Inferior parietal cortex (tissue), 1 donor: ENCODE measurements around the gene CFAP99.

Experiments
- DNase-seq: peaks from one replicate; pipeline ENCODE4 v3.0.0-alpha.2; 2016; ENCODE audit errors: extremely low spot score

CFAP99 gene

DNA sequence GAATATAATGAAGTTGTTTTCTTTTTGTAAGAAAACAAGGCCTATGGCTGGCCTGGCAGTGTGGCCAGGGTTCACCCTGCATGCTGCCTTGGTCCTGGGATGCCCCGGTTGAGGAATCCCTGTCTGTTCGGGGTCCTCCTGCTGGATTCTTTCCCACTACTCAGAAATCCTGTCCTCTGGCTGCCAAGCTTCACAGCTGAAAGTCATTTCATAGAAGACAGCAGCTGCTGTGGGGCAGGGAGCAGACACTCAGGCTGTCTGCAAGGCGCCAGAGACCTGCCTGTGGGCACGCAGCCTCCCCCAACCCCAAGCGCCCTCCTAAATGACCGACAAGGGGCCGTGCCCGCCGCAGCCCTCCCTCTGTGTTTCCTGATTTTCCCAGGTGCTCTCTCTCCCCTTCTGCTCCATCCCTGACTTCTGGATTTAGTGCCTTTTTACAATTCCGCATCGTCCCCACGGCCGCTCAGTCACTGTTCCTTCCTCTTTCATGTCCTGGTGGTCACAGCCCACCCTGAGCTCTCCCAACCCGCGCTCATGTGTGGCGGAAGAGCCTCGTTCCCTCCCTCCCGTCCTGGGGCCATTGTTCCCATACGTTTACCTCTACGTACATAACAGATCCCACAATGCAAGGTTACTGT lies 27.9 kb upstream of the CFAP99 start:
- DNase-seq: no peak

DNA sequence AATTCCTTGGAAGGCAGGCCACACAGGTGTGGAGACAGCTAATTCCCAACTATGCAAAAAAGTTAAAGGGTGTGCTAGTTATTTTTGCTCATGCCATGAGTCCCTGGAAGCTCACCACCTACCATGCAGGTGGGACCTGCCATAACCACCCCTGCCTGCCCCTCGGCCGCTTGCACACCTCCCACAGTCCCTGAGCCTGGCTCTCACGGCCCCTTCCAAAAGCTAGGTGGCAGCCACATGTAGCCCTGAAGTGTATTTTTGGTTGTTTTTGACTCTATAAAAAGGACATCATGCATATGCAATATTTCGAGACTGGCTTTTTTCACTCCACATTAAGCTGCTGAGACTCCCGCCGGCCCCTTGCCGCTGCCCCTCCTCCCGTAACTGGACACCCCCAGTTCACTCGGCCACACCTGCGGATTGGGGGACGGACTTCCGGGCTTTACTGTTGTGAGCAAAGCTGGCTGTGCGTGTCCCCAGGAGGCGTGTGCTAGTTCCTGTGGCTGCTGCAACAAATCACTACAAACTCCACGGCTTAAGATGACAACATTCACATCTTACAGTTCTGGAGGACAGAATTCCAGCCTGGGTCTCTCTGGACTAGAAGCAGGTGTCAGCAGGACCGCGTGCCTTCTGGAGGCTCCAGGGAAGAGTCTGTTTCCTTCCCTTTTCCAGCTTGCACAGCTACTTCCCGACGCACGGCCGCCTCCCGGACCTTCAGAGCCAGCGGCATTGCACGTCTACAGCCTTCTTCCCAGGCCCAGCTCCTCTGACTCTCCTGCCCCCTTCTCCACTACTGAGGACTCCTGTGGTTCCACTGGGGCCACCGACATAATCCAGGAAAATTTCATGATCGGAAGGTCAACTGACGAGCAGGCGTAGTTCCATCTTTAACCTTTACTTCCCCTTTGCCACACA lies 25.1 kb upstream of the CFAP99 start:
- no peak for DNase-seq

DNA sequence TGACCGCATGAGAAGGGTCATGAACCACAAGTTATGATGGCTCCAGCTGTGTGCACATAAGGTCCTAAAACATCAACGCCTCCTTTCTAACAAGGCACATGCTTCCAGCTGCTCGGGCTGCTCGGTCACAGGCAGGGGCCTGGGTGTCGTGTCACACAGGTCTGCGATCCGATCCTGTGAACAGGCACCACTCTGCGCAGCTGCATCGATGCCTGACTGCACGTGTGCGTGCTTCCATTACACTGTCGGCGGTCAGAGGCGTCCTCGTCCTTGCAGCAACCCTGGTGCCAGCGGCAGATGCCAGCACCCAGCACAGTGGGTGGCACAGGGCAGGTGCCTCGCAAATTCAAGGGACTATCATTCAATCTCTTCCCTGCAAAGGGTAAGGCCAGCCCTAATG lies 24.2 kb upstream of the CFAP99 start:
- DNase-seq: no peak

DNA sequence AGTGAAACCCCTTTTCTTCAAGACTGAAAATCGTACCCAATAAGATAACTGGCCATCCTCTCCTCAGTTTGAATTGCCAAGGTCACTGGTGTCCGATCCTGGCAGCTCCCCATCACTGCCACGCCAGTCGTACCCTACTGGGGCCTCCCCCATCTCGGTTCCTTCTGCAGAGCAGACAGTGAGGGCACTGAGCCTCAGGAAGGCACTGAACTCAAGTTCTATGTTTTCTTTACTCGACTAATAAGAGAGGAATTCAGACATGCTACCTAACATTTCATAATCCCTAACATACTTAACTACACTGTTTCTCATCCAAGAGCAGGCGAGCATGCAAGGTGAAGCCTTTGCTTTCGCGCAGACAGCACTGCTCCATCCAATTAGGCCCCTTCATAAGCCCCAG lies 23.7 kb upstream of the CFAP99 start:
- DNase-seq: no peak

DNA sequence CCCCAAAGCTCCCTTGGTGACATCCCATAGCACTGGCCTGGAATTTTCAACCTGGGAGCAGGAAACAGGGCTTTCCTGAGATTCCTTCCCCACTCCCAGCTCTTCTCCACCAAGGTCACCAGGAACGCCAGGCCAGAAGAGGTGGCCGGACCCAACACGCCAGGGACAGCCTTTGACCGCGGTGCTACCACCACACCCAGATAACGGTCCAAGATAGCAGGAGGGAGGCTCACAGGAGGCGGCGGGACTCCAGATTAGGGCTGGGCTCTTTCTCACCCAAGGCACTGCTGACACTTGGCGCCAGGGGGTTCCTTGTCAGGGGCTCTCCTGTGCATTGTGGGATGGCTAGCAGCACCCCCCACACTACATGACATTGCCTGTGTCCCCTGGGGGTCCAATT lies 23.2 kb upstream of the CFAP99 start:
- DNase-seq: no peak

DNA sequence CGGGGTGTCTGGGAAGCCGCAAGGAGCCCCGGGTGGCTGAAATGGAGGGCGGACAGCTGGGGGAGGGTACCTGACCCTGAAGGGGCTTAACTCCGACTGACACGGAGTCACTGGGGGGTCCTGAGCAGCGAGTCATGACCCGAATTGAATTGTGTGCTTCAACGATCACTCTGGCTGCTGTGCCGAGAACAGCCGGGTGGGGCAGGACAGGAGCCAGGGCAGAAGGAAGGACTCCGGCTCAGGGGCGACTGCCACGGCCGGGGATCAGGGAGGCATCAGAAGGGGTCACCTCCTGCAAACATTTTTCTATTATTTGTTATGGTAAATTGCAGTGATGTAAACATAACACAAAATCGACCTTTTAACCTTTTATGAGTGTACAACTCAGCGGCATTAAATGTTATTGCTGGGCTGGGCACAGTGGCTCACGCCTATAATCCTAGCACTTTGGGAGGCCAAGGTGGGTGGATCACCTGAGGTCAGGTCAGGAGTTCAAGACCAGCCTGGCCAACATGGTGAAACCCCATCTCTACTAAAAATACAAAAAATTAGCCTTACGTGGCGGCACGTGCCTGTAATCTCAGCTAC lies 21.9 kb upstream of the CFAP99 start:
- no peak for DNase-seq

DNA sequence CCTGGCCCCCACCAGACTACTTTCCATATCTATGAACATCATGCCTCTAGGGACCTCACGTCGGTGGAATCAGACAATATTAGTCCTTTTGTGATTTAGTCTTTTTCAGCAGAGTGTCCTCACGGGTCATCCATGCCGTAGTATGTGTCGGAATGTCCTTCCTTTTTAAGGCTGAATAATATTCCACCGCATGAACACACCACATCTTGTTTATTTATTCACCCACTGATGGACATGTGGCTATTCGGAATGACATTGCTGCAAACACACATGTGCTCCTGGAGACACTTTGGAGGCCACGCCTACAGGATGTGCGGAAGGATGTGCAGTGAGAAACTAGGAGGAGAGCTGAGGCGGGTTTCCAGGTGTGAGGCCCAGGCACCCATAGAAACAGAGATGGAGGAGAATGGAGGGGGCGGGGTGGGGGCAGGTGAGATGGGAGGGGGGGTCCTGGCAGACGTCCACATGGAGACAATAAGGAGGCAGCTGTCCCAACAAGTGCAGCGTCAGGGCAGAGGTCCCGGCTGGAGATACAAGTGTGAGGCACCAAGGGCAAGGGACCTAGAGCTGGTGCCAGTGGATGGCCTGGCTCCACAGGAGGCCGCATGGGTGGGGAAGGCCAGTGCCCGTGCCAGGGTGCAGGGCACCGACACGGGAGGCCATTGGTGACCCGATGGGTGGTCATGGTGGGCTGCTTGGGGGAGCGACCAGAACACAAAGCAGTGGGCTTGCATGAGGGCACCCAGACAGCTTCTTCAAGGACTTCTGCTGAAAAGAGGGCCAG lies 21.0 kb upstream of the CFAP99 start:
- DNase-seq: no peak

DNA sequence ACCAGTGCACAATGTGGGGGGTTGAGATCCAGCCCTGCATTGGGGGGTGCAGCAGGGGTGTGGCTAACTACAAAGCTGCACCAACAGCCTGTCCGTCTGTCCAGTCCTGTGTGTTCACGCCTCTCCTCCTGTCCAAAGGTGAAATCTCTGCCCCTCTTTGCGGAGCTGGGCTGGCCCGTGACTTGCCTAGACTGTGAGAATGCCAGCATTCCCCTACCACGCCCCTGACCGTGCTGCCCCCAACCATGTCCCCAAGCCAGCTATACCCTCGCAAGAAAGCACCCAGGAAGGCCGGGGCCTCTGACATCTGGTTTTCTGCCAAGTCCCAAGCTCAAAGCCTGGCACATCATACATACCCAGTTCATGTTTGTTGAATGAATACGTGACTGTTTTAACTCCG lies 19.5 kb upstream of the CFAP99 start:
- no peak for DNase-seq

DNA sequence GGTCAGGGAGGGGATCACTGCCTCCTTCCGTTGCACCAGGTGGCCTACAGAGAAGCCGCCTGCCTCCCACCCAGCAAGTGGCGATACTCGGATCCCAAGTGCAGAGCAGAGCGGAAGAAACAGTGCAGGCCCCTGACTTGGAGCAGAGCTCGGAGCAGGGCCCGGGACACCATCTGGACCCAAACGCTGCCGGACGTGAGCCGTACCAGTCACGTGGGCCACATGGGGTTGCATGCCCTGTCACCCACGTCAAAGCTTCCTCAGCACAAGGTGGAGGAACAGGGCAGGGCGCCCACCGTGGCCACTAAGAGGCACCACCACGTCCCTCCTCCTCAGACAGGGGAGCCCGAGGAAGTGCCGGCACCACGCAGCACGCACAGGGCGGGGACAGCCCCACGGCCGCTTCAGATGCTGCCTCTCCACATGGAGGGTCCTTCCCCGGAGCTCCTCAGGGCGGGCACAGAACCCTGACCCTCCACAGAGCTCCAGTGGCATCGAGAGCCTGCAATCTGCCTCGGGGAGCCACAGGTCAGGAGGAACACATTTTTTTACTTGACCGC lies 19.0 kb upstream of the CFAP99 start:
- no peak for DNase-seq

DNA sequence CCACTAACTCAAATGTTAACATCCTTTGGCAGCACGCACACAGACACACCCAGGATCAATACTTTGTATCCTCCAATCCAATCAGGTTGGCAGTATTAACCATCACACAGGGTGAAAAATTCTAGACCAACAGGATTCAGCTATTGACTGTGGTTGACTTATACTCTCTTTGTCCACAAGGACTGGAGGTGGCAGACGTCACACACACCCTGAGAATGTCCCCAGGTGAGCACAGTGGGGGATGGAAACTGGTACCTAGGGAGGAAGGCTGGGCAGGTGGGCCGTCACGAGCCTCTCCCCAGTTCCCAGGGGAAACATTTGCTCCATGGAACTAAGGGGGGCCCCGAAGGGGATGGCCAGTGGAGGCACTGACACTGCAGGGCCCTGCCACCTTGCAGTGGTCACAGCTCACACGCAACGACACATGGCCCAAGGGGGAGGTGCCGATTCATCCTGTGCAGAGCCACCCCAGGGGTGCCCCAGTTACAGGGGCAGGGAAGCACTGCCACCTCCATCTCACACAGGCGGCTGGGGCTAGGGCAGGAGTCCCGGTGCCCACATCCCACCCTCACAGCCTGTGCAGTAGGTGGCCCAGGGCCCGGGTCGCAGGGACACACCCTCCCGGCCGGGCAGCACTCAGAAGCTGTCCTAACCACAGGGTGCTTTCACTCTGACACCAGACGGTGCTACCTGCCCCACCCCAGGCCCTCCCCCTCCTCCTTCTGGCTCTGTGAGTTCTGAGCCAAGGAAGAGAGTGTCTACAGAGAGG lies 17.7 kb upstream of the CFAP99 start:
- DNase-seq: no peak

DNA sequence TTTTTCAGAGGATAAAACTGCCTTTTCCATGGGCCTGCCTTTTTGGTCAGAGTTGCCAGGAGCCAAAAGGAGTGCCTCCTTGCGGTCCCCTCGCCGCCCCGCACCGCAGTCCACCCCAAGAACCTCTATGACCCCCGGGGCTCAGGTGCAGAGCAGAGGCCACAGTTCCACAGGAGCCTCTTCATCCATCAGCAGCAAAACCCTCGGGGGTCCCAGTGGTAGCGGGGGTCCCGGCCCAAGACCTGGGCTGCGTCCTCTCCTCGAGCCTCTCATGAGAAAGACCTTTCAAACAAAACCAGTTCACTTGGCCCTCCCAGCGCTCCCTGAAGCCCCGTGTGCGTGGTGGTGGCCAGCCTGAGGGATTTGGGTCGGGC lies 17.2 kb upstream of the CFAP99 start:
- DNase-seq: no peak

DNA sequence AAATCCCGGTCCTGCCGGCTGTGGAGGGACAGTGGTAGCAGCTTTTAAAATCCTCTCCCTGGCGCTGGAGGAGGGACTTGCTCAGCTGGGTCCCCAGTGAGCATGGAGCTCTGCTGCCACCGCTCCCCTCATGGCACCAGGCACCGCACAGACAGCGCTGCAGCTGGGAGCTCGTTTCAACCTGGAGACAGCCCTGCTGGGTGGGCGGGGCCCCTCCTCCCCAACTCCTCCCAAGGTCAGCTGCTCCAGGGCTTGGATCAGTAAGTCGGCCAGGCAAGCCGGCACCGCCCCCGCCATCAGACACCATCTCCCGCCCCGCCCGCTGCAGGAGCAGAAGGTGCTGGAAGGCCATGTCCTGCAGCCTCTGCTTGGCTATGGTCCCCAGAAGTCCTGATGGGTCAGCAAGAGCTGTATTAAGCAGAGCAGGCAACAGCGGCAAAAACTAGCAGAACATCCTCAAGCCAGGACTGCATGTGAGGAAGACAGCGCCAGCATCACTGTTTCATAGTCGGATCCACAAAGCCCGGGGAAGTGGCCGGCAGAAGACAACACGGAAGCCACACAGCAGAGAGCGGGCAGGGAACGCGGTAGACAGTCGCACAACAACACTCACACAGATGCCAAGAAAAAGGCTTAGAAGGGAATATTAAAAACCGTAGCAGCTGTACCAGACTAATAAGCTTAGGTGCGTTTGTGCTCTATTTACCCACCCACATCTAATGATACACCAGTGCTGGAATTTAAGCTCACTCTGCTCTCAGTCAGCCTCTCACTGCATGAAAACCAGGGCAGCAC lies 16.5 kb upstream of the CFAP99 start:
- no peak for DNase-seq

DNA sequence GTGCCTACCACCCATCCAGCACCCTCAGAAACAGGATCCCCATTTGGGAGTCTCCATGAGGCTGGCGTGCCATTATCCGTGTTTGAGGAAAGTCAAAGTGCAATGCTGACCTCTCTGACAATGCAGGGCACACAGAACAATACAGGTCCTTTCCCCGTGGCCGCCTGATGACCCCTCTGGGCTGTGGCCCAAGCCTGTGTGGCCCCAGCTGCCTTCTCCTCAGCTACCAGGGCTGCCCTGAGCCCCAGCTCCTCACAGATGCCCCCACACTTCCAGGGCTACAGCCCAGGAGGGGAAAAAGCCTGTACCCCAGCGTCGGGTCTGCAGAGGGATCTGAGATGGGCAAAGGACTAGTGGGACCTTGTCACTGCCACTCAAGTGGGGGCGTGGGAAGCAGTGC lies 15.8 kb upstream of the CFAP99 start:
- no peak for DNase-seq

DNA sequence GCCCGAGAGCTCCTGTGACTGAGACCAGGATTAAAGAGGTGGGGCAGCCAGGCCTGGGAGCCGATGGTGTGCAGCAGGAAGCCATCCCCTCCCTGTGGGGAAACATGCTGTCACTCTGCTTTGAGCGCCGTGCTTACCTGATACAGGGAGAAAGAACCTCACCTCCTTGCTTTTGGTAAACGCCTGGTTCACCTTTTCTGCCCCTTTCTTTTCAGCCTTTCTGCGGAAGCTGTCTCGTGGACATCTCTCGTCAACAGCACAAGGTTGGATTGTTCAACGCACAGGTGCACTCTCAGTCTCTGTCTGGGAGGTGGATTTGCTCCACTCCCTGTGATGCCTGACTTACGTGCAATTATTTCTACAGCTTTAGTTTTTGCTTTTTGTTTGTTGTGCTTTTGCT lies 12.3 kb upstream of the CFAP99 start:
- no peak for DNase-seq

DNA sequence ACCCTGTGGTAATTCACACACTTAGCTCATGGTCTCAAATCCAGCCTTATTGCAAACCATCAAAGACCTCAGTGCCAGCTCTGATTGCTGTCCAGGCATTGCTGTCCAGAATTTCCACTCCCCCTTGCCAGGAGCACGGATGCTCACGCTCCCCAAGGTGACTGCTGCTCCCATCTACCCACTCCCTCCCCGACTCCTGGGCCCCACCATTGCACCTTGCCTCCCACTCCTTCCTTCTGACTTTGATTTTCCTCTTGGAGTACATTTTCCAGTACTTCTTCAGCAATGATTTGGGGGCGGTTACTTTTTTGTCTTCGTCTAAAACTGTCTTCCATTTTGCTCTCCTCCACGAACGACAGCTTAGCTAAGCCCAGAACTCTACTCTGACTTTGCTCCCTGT lies 11.8 kb upstream of the CFAP99 start:
- DNase-seq: no peak

DNA sequence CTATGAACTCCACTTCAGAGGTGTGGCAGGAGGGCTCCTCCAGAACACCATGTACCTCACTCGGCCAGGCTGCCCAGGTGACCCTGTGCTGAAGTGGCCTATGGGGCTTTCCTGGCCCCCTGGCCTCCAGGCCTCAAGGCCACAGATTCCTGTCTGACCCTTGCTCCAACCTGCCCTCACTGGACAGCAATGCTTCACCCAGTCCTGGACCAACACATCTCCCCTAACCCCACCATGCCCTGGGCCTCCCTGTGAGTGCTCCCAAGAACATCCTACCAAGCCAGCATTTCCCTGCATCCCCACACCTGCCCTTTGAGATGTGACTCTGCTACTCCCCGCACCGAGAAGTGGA lies 10.8 kb upstream of the CFAP99 start:
- DNase-seq: no peak

DNA sequence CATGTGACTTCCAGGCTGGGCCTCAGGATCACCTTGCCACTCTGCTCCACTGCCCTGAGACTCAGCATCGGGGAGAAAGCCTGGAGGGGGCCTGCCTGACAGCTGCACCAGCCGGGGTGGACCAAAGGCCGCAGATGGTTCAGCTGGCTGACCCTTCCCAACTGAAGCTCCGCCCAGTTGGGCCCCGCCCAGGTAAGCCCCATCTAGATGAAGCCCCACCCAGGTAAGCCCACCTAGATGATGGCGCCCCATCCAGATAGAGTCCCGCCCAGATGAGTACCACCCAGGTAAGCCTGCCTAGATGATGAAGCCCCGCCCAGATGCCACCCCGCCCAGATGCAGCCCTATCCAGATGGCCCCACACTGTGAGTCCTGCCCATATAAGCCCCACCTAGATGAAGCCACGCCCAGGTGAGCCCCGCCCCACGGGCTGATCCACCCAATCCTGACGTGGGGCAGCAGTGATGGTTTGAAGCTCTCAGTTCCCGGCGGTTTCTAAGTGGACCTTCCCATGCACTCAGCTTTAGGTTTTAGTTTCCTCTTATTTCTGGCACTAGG lies 10.3 kb upstream of the CFAP99 start:
- no peak for DNase-seq

DNA sequence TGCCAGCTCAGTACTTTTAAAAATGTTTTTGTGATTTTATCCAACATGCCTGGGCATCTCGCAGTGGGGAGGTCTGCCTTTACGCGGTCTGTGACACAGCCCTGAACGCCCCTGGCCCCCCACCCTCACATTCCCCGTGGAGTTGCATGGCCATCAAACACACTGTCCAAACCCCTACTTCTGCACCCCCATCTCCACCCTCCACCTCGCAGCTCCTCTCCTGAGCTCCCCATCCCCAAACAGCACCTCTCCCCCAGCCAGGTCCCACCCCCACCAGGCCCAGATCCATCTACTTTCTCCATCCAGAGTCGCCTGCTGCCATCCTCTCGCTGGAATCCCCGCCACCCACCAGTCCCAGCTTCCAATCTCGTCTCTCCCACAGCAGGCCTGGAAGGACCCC lies 9.8 kb upstream of the CFAP99 start:
- no peak for DNase-seq

DNA sequence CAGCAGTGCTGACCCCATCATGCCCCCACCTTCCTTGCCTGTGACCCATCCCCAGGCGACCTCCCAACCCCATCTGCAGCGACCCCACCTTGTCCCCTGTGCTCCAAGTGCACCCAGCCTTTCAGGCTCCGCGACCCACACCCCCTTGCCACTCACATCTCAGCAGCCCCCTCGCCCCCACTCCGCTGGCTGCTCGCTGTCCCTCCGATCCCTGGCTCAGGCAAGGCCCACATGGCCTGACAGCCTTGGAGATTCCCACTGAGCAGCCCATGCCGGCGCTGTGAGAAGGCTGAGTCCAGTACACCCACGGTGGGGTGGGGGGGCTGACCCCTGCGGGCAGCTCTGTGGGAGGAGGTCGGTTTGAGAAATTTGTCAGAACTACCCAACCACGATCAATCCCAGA lies 9.4 kb upstream of the CFAP99 start:
- DNase-seq: no peak
